ENCODE measurements around the gene AKAP1.

Gene AKAP1

DNA sequence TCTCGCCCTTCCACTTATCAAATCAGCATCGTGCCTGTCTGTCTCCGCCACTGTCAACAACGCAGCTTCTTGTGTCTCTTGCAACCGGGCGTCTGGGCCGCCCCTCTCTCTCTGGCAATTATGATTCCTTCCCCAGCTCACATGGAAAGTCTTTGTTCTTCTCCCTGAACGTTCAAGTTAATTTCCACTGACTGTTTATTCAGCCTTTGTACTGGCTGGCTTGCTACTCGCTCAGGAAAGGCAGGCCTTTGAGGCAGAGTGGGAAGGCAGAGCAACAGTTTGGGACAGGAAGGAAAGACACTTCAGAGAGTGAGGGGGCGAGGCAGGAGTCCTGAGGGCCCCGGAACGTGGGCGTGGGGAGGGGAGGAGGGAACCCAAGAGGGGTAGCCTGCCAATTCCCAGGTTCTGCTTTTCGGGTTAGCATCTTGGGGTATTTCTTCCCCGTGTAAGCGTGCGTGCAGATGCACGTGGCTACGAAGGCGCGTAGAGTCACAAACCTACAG lies 50.8 kb downstream of the AKAP1 start:
- Histone ChIP-seq H3K27me3 (no peaks in the 10 kb centered on the region), H3K4me3 (ENCODE audit: low read depth, low read length) (no peak overlapping the region), H3K4me1 (peaks cover 5% of the 10 kb centered on the region), H3K36me3 (no peaks in the 10 kb centered on the region), H3K9me3 (no peaks in the 10 kb centered on the region)
- TF ChIP-seq, protein P1, sequence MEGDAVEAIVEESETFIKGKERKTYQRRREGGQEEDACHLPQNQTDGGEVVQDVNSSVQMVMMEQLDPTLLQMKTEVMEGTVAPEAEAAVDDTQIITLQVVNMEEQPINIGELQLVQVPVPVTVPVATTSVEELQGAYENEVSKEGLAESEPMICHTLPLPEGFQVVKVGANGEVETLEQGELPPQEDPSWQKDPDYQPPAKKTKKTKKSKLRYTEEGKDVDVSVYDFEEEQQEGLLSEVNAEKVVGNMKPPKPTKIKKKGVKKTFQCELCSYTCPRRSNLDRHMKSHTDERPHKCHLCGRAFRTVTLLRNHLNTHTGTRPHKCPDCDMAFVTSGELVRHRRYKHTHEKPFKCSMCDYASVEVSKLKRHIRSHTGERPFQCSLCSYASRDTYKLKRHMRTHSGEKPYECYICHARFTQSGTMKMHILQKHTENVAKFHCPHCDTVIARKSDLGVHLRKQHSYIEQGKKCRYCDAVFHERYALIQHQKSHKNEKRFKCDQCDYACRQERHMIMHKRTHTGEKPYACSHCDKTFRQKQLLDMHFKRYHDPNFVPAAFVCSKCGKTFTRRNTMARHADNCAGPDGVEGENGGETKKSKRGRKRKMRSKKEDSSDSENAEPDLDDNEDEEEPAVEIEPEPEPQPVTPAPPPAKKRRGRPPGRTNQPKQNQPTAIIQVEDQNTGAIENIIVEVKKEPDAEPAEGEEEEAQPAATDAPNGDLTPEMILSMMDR (IDR thresholded peaks at IDR 0.05; ENCODE audit: low read depth, low read length) = no peak
- DNase-seq = no peak

DNA sequence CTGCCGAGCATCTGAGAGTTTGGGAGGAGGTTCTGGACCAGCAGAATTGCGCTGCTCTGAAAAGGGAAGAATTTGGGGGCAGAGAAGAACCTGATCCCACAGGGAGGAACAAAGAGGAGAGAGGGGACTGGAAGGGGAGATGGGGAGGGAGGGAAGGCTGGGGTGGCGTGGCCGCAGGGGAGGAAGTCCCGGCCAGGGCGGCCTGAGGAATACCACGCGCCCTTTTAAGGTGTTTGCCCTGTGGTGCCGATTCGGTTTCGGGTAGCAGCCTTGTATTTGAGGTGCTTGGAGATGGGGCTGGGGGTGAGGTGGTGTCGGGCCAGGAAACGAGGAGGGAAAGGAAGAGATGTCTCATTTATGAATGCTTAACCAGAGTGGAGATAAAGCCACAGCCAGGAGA lies 51.3 kb downstream of the AKAP1 start:
- H3K4me3 ChIP-seq (ENCODE audit: low read depth, low read length) = no peak overlapping the region
- TF ChIP-seq, protein P1 (IDR thresholded peaks at IDR 0.05; ENCODE audit: low read depth, low read length) = no peak
- H3K27me3 ChIP-seq = no peaks in the 10 kb centered on the region
- H3K9me3 ChIP-seq = no peaks in the 10 kb centered on the region
- no peak for DNase-seq
- peaks cover 4% of the 10 kb centered on the region for H3K4me1 ChIP-seq
- no peaks in the 10 kb centered on the region for H3K36me3 ChIP-seq

DNA sequence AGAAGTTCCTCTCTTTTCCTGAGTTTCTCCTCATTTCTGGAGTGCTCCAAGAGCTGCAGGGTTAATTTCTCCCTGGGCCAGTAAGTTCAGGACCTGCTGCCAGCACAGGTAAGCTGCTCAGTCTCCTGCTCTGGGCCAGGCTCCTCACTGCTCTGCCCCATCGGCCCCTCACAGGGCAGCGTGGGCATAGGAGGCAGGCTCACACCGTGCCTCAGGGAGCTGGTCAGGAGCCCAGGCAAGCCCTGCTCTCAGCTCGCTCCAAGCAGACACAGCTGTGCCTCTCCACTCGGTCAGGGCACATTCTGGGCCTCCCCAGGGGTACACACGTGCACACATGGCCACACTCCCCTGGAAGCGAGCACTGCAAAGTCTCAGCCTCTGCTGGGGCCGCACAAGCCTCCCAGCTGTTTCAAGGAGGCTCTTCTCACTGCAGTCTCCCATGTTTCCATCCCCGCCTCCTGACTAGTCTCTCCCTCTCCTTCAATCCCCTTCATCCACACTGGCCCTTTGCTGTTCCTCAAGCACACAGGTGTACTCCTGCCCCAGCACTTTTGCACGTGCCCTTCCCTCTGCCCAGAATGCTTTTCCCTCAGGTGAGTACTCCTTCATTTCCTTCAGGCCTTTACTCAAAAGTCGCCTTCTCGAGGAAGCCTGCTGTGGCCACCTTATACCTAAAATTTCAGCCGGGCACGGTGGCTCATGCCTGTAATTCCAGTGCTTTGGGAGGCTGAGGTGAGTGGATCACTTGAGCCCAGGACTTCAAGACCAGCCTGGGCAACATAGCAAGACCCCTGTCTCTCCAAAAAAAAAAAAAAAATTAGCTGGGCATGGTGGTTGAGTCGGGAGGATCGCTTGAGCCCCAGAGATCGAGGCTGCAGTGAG lies 53.2 kb downstream of the AKAP1 start:
- Histone ChIP-seq H3K36me3 (no peaks in the 10 kb centered on the region), H3K4me3 (ENCODE audit: low read depth, low read length) (no peak overlapping the region), H3K27me3 (no peaks in the 10 kb centered on the region), H3K9me3 (no peaks in the 10 kb centered on the region), H3K4me1 (peaks cover 4% of the 10 kb centered on the region)
- no peak for DNase-seq
- TF ChIP-seq, protein P1 (IDR thresholded peaks at IDR 0.05; ENCODE audit: low read depth, low read length) = no peak

DNA sequence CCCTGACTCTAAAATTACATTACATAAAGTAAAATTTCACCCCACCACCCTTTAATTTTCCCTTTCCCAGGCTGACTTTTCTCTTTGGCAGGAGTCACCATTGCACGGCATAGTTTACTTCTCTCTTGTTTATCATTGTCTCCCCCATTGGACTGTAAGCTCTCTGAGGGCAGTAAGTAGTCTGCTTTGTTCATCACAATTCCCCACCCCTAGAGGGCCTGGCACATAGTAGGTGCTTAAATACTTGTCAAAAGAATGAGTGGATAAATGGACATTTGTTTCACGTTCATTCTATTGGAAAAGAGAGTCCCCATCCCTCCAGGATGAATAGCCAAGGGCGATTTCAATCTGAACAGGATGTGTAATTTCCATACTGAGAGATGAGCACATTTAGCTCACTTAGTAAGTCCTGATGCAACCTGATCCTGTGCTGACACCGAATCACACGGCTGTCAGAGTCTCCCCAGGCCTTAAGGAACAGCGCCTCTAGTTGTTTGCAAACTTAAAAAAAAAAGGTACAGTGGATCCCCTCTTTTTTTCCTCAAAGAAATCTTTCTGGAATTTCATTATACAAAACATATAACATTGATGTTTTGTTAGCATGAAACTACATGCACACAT lies 54.0 kb downstream of the AKAP1 start:
- Histone ChIP-seq H3K4me3 (ENCODE audit: low read depth, low read length) (no peak overlapping the region), H3K36me3 (no peaks in the 10 kb centered on the region), H3K9me3 (no peaks in the 10 kb centered on the region), H3K27me3 (no peaks in the 10 kb centered on the region), H3K4me1 (peaks cover 4% of the 10 kb centered on the region)
- TF ChIP-seq, protein P1 (IDR thresholded peaks at IDR 0.05; ENCODE audit: low read depth, low read length) = no peak
- DNase-seq = no peak

DNA sequence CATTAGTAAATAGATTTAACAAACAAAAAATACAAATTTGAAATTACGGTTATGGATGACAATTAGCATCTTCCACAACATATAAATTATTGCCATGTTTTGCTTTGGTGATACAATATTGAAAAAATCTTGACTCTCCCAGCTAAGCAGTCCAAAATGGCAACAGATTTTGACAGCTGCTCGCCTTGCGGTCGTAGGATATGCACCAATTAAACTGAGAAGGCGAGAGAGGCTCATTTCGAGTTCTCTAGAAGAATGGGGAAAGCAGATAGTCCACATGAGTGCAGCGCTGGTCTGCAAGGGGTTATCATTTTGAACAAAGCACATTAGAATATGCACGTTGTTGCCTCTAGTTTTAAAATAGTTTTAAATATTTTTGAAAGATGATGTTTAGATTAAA lies 55.3 kb downstream of the AKAP1 start:
- TF ChIP-seq, protein P1 (IDR thresholded peaks at IDR 0.05; ENCODE audit: low read depth, low read length) = no peak
- Histone ChIP-seq H3K9me3 (no peaks in the 10 kb centered on the region), H3K36me3 (no peaks in the 10 kb centered on the region), H3K27me3 (no peaks in the 10 kb centered on the region), H3K4me1 (peaks cover 4% of the 10 kb centered on the region), H3K4me3 (ENCODE audit: low read depth, low read length) (no peak overlapping the region)
- DNase-seq = no peak

DNA sequence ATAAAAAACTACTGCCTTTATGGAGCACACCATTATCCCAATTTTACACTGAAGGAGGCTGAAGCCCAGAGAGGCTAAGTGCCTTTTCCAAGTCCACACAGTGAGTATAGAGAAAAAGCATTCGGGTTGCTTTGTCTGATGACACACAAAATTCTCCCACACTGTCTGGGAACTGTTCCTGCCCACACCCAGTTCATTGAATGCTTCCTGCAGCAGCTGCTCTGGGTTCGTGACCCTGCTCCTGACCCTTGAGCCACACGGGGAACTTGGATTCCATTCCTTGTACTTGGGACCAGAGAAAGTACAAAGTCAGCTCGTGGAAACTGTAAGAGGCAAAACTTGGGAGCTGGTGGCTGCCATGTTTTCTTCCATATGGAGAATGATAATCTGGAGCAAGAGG lies 57.9 kb downstream of the AKAP1 start:
- Histone ChIP-seq H3K36me3 (no peaks in the 10 kb centered on the region), H3K4me1 (no peaks in the 10 kb centered on the region), H3K4me3 (ENCODE audit: low read depth, low read length) (no peak overlapping the region), H3K27me3 (no peaks in the 10 kb centered on the region), H3K9me3 (no peaks in the 10 kb centered on the region)
- DNase-seq = no peak
- TF ChIP-seq, protein P1 (IDR thresholded peaks at IDR 0.05; ENCODE audit: low read depth, low read length) = no peak

All from BE2C (cell line).